MM.1S (cell line): ENCODE measurements around the gene LGALS3BP.

Experiments used
- EZH2 ChIP-seq: fragments of 300-600 bp; sonication (generic); optimal IDR thresholded peaks from 2 replicates; pipeline ENCODE3; 2017; ENCODE audit warnings: low read depth, mild to moderate bottlenecking, antibody characterized with exemption, low read length, mixed read lengths
- TF ChIP-seq, protein P1 (sequence below): fragments of 300-600 bp; sonication (generic); IDR thresholded peaks from 2 replicates; pipeline ENCODE4 v1.5.1; 2016; ENCODE audit warnings: antibody characterized with exemption, low read length, mixed read lengths

GRCh38 chr17:78977681-78977943 lies 2.1 kb downstream of the LGALS3BP start:
- TF ChIP-seq, protein P1, sequence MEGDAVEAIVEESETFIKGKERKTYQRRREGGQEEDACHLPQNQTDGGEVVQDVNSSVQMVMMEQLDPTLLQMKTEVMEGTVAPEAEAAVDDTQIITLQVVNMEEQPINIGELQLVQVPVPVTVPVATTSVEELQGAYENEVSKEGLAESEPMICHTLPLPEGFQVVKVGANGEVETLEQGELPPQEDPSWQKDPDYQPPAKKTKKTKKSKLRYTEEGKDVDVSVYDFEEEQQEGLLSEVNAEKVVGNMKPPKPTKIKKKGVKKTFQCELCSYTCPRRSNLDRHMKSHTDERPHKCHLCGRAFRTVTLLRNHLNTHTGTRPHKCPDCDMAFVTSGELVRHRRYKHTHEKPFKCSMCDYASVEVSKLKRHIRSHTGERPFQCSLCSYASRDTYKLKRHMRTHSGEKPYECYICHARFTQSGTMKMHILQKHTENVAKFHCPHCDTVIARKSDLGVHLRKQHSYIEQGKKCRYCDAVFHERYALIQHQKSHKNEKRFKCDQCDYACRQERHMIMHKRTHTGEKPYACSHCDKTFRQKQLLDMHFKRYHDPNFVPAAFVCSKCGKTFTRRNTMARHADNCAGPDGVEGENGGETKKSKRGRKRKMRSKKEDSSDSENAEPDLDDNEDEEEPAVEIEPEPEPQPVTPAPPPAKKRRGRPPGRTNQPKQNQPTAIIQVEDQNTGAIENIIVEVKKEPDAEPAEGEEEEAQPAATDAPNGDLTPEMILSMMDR: no peak
- no peak for TF ChIP-seq EZH2
